Activated gamma-delta T cell treated with anti-CD3 and anti-CD28 coated beads, Interleukin-2, amount 50 U/mL, for 16 hours (primary cell): ENCODE measurements around the gene HSD11B2.
"Not testable (repeated sequence)": the region's sequence is repeated elsewhere in the genome, so short reads cannot be mapped to it uniquely, and the experiment has no call there.

Experiments used
- DNase-seq: peaks from one replicate; pipeline ENCODE4 v3.0.0-alpha.2; 2020; ENCODE audit warnings: low read depth

Gene HSD11B2

GRCh38 chr16:67415421-67415820, 15.5 kb upstream of the HSD11B2 start:
- not testable (repeated sequence) for DNase-seq

- no peak for DNase-seq
Observed at GRCh38 chr16:67415872-67416793, 14.8 kb upstream of the HSD11B2 start, which contains the start of gene ZDHHC1. Gene ZDHHC1 (minus strand): TSS chr16:67416477. CDS start chr16:67407775, 8,702 bp downstream.

- DNase-seq, result no peak
Observed at GRCh38 chr16:67417333-67418061, 13.4 kb upstream of the HSD11B2 start.

GRCh38 chr16:67419502-67419901, 11.4 kb upstream of the HSD11B2 start:
- no peak for DNase-seq

GRCh38 chr16:67419931-67420330, 11.0 kb upstream of the HSD11B2 start:
- no peak for DNase-seq

GRCh38 chr16:67421030-67421429, 9.9 kb upstream of the HSD11B2 start:
- DNase-seq, result no peak

GRCh38 chr16:67423015-67423414, 7.9 kb upstream of the HSD11B2 start:
- DNase-seq, result no peak

GRCh38 chr16:67423611-67424260, 7.2 kb upstream of the HSD11B2 start:
- DNase-seq, result no peak

GRCh38 chr16:67424261-67424615, 6.7 kb upstream of the HSD11B2 start:
- no peak for DNase-seq

GRCh38 chr16:67425061-67425460, 5.9 kb upstream of the HSD11B2 start:
- DNase-seq, result no peak

- no peak for DNase-seq
Observed at GRCh38 chr16:67425580-67425979, 5.3 kb upstream of the HSD11B2 start.

- no peak for DNase-seq
Observed at GRCh38 chr16:67426022-67426421, 4.9 kb upstream of the HSD11B2 start.

- no peak for DNase-seq
Observed at GRCh38 chr16:67426950-67427349, 4.0 kb upstream of the HSD11B2 start.

GRCh38 chr16:67428146-67428731, 2.7 kb upstream of the HSD11B2 start:
- peak; percentile 25 for DNase-seq

GRCh38 chr16:67429053-67429798, 1.7 kb upstream of the HSD11B2 start:
- DNase-seq, result no peak

- no peak for DNase-seq
Observed at GRCh38 chr16:67429799-67430503, 970 bp upstream of the HSD11B2 start.

GRCh38 chr16:67430504-67430976, 381 bp upstream of the HSD11B2 start:
- no peak for DNase-seq

GRCh38 chr16:67431775-67432505, 1.0 kb downstream of the HSD11B2 start:
- no peak for DNase-seq

- DNase-seq, result no peak
Observed at GRCh38 chr16:67432506-67432890, 1.6 kb downstream of the HSD11B2 start.

- no peak for DNase-seq
Observed at GRCh38 chr16:67433131-67433719, 2.3 kb downstream of the HSD11B2 start.
